T-helper 9 cell (primary cell): ENCODE results near the gene ZNF317.
"Not testable (repeated sequence)": the region's sequence is repeated elsewhere in the genome, so short reads cannot be mapped to it uniquely, and the experiment has no call there.

Experiments
- DNase-seq: peaks from one replicate; pipeline ENCODE4 v3.0.0-alpha.2; 2020

The ZNF317 gene

DNA sequence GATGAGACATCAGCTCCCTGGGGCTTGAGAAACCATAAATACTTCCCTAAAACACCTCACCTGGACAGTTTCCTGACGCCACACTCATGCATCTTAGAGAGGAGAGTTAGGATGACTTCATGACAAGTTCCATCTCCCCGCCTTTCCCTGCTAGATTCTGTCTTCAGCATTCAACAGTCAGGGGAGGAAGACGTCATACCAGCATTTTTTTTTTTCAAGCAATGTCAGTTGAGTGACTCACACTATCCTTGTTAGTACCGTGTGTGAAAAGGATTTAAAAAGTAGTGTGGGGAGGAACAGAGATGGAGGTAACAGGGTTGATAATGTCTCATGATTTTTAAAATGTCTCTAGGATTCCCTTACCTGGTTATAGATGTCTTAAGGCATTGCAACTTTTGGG lies 38.7 kb downstream of the ZNF317 start, which contains the start of gene OR7D2:
Gene OR7D2, plus strand, starts transcription at position 79 of the 400 bp plus-strand sequence. CDS start 6,803 bp downstream, outside the sequence.
- DNase-seq = no peak

DNA sequence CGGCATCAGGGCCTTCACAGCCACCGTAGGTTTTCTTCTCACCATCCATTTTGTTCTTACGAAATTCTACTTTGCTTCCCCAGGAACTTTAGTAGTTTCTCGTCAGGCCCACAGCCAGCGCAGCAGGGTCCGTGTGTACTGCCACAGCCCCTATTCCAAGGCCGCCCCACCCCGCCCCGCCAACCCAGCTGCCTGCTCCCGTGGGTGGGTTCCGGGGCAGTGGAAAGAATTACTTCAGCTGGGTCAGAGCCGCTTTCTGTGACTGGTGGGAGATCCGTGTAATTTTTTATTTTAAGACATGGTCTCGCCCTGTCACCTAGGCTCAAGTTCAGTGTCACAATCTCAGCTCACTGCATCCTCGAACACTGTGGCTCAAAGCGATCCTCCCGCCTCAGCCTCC lies 42.8 kb downstream of the ZNF317 start:
- no peak for DNase-seq

DNA sequence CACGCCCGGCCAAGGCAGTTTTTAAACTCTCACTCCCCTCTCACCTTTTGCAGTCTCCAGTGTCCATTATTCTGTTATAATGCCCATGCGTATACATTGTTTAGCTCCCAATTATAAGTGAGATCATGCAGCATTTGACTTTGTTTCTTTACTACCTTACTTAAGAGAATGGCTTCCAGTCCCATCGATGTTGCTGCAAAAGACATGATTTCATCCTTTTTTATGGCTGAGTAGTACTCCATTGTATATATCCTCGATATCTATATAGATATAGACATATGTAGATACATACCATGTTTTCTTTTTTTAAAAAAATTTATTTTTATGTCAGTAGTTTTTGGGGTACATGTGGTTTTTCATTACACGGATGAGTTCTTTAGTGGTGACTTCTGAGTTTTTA lies 47.0 kb downstream of the ZNF317 start:
- DNase-seq = no peak

DNA sequence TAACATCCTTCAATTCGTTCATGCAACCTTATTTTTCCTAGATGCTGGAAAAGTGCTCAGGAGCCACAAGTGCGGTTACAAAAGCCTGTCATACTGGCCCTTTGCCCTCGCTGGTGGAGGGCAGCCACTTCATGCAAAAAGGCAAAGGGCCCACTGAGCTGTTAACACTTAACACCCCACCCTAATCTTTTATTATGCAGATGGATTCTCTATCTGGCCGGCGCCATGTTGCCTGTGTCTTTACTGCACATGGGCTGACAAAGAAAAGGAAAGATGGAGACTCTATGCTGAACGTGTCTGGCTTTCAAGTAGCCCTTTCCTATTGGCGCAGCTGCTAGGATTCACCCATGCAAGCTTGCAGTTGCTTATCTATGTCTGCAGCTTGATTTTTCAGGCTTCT lies 49.3 kb downstream of the ZNF317 start:
- no peak for DNase-seq

DNA sequence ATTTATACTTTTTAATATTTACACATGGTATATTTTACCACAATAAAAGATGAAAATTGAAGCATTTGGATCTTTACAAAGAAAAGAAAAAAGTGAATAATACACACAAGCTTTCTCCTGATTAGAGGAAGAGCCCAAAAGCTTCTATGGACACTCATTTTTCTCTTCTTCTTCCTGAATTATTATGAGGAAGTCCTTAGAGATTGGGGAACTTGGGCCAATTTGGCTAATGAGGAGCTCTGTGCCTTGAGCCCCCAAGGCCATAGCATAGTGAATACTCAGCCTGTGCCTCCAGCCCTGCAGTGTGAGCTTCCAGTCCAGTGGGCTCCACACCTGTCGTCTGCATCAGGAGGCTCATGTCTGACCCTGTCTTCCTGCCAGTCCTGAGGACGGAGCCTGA lies 57.8 kb downstream of the ZNF317 start:
- DNase-seq = not testable (repeated sequence)

DNA sequence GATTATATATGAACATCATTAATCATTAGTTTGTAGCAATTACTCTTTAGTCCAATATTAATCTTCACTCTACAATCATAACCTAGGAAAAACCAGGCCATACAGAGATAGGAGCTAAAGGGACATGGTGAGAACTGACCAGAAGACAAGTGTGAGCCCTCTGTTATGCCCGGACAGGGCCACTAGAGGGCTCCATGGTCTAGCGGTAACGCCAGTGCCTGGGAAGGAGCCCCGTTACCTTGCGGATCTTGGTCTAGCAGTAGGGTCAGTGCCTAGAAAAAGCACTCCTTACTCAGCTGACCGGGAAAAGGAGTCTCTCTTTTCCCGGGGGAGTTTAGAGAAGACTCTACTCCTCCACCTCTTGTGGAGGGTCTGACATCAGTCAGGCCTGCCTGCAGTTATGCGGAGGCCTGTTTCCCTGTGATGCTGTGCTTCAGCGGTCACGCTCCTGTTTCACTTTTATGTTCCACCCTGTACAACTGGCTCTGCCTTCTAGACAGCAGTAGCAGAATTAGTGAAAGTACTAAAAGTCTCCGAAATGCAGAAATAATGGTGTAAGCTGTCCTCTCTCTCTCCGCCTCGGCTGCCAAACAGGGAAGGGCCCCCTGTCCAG lies 65.4 kb downstream of the ZNF317 start:
- DNase-seq = peak; percentile 48
